Adipose tissue (tissue), 3 donors: ENCODE results near the gene PAX2. TPM values are rescaled to one million over a fixed set of nuclear protein-coding genes. Genes with fewer than 3 reads are reported as not detected.

Experiments used
- H3K27ac ChIP-seq: one replicate; pipeline ENCODE4 v1.5.1; 2013; ENCODE audit warnings: low read depth, low read length
- WGBS, 3 donors: extraction: QIAGEN DNeasy Blood & Tissue Kit; methylation state at CpG; one replicate each; pipeline ENCODE4 v1.1.7; 2013; 5-methylcytosine and 5-hydroxymethylcytosine counted together
- polyA plus RNA-seq, 3 donors: library from polyadenylated mRNA; stranded (reverse); fragments of 200-250 nt; gene quantifications; one replicate each; pipeline ENCODE4 v1.2.3, GENCODE V29; 2013
- donor health status: healthy with polysubstance abuse.
- donor health status: Bipolar disorder and iron deficiency.
- donor health status: healthy.

The PAX2 gene
- polyA plus RNA-seq, 3 donors = 0.17 TPM; not detected in 2

DNA sequence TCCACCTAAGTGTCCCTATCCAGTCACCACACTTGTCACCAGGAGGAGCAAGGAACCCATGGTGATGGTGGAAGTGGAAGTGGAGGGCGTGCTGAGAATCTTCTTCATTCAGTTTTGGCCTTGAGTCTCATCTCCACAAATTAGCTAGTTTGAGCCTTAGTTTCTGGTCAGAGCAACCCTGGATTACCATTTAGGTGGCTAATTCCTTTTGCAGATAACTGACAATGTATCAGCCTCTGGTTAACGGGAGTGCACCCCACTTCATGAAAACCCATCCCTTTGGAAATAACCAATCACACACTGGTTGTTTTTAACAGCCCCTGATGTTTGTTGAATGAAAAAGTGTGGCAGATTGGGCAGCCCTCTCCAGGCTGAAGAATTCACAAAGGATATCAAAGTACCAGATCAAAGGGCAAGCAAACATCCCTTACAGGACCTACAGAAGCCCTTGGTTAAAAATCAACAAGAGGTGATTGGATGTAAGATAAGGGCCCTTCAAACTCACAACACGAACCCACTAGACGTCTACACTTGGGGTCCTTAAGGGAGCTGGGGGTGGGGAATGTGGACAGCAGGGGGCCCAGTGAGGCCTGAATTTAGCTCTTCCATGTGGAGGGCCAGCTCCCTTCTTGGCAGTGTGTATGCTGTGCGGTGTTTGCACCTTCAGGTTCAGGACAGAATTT lies 130.2 kb downstream of the PAX2 start:
- 54 to 61% (median 58%) methylated on average over 5 of the region's 5 CpGs for WGBS, 3 donors
- H3K27ac ChIP-seq = no peak overlapping the region

DNA sequence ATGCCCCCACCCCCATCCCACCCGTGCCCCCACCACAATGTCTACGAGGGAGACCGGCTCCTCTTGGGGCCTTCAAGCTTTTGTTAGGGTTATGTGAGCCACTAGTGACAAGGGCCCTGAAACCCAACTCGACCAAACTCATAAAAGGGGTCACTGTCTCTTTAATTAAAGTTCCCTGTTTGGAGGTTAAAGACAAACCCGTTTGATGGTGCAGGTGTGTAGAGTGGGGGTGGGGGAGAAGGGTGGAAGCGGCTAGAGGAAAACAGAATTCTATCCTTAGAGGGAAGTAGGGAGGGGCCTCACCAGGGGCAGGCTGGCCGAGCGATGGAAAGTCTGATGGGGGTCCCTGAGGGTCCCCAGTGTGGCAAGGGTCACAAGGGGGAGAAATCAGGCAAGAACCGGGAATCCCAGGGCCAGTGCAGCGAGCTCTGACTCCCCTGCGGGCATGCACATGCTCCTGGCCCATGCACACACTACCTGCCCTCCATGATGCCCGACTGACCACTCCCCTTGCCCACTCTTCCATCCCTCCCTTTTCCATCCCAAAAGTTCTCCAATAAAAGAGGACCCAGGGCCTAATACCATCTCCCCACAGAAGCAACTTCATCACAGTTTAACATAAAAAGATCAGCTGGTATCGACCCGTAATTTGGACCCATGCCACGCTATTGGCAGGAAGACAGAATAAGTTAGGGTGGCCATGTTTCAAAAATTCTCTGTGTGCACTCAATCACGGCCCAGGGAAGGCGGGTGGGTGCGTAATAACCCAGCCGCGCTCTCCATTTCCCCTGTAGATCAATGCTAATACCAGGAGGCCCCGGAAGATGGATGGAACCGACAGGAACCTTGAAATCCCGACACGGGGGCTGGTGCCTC lies 131.4 kb downstream of the PAX2 start:
- no peak overlapping the region for H3K27ac ChIP-seq
- 37 to 64% (median 62%) methylated on average over 24 of the region's 24 CpGs for WGBS, 3 donors

DNA sequence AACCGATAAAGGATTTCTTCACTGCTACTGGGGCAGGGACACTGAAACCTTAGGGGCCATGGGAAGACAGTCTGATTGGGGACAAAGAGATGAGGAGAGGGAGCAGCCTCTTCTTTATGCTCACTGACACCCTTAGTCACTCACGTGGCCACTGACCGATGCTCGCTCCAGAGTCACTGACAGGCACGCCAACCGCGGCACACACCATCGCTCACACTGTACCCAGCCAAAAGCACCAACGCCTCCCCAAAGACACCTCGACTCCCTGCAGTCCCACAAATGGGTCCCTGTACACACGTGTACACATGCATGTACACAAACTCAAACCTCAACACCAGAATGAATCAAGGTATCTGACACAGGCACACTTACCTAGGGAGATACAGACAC lies 132.1 kb downstream of the PAX2 start:
- WGBS, 3 donors = 69 to 87% (median 81%) methylated on average over 11 of the region's 11 CpGs
- H3K27ac ChIP-seq = no peak overlapping the region

DNA sequence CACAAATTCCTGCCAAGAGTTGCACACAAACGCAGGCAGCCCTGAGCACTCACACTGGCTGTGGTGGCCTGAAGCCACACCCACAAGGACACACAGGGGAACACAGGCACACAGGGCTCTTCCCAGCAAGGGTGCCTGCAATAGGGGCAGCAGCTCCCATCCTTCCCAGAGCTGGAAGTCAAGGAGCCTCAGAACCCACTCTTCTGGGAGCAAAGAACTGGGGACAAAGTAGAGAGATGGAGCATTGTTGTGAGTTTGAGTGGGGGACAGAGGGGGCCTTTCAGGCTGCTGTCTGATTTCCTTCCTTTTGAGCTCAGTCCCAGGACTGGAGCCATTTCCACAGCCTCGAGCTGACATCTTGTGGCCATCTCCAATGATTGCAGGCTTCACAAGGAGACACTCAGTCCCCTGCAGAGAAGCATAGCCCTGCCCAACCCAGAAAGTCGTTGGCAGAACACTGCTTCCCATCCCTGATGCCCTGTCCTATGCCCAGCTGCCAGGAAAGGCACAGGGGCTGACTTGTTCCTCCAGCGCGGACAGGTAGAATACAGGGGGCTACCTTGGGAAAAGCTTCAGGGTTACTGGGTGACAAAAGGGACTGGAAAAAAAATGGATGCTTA lies 133.0 kb downstream of the PAX2 start:
- WGBS, 3 donors = 10 to 24% (median 13%) methylated on average over 5 of the region's 5 CpGs
- no peak overlapping the region for H3K27ac ChIP-seq

Other genes starting within 250 kb of the PAX2 start
- 1 to 10 TPM; 3.1 to 9.5 (median 8.3) TPM for gene SEC31B, start 225.7 kb upstream of the PAX2 start, polyA plus RNA-seq
- 100 to 1,000 TPM; 140 to 379 (median 306) TPM for gene NDUFB8, start 215.7 kb upstream of the PAX2 start, polyA plus RNA-seq
- gene HIF1AN, start 209.6 kb upstream of the PAX2 start, polyA plus RNA-seq = 1 to 10 TPM; 4.8 to 9.4 (median 7.3) TPM
- gene SLF2, start 167.4 kb downstream of the PAX2 start, polyA plus RNA-seq = 1 to 10 TPM; 4.8 to 8.7 (median 6.1) TPM
- 10 to 100 TPM in 1 of 3 donors, 1 to 10 TPM in 2; 1.6 to 10.0 (median 2.3) TPM for gene SEMA4G, start 223.9 kb downstream of the PAX2 start, polyA plus RNA-seq
- 100 to 1,000 TPM in 1 of 3 donors, 10 to 100 TPM in 2; 76.5 to 109 (median 96.3) TPM for gene MRPL43, start 241.9 kb downstream of the PAX2 start, polyA plus RNA-seq
- gene TWNK, start 242.0 kb downstream of the PAX2 start, polyA plus RNA-seq = 1 to 10 TPM; 3.7 to 9.0 (median 4.9) TPM